Measurements from ENCODE around the gene FRY. TPM values are rescaled to one million over a fixed set of nuclear protein-coding genes. Genes with fewer than 3 reads are reported as not detected.

The FRY gene
- total and polyA plus RNA-seq, 9 of the 15 experiments (the other 6 are each of a cell fraction or from before 2014, with no cell fraction given) = 0.03 to 0.31 (median 0.11) TPM; not detected in 3

DNA sequence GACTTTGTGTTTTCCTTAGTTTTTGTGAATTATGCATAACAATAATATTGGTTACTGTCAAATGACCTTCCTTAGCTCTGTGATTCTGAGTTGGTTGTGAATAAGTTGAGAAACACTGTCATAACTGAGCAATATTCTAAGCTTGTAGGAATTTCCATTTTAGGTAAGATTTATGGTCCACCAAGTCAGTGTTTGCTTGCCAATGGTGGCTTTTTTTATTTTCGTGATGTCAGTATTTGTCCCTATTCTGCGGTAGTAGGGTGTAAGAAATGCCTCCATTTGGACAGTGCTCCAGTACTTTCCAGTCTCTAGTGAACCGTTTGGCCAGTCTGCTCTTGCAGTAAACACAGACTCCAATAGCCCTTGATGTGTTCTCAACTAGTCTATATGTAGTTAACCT is 94.7 kb downstream of the FRY start:
- no peak for FAIRE-seq
- no TSS peak for BruUV-seq (replicated peaks)
- ChIA-PET POLR2A (no interaction called here), CTCF (ENCODE audit: low intra/inter-chr PET ratio) (no interaction called here)
- no peaks in the 10 kb centered on the region for H3K36me3 ChIP-seq (ENCODE audit: control insufficient read depth, insufficient read depth, low read length)
- H3K27ac ChIP-seq (ENCODE audit: extremely low read depth, low read depth, low read length) = no peak overlapping the region
- no peak for ATAC-seq
- H3K4me1 ChIP-seq (replicated peaks in 1 of 2; ENCODE audit: control insufficient read depth in 2 of 2, insufficient read depth in 2 of 2, low read length in 2 of 2) = no peaks in the 10 kb centered on the region
- no peak overlapping the region for H2AFZ ChIP-seq (ENCODE audit: low read depth, low read length)
- no peaks in the 10 kb centered on the region; a peak in 1 of 5 replicates for H3K27me3 ChIP-seq (ENCODE audit: control insufficient read depth in 2 of 2, insufficient read depth in 2 of 2, low read length in 2 of 2)
- 0% methylated on average over 3 of the region's 3 CpGs for WGBS (ENCODE audit: insufficient coverage, low coverage, missing lambda C conversion rate)
- no peaks in the 10 kb centered on the region for H3K9me1 ChIP-seq (ENCODE audit: control insufficient read depth, insufficient read depth, low read length)
- H4K20me1 ChIP-seq (replicated peaks; ENCODE audit: control insufficient read depth, insufficient read depth, low read length) = no peaks in the 10 kb centered on the region
- H3K4me2 ChIP-seq (ENCODE audit: insufficient read depth, low read length) = no peak overlapping the region
- no peak overlapping the region for H3K9ac ChIP-seq (ENCODE audit: insufficient read depth in 1 of 2, low read depth in 2 of 2, low read length in 2 of 2)
- TF ChIP-seq OTX1 (CRISPR knock-in tag; IDR thresholded peaks at IDR 0.05) = no peak
- TF ChIP-seq, protein P1, sequence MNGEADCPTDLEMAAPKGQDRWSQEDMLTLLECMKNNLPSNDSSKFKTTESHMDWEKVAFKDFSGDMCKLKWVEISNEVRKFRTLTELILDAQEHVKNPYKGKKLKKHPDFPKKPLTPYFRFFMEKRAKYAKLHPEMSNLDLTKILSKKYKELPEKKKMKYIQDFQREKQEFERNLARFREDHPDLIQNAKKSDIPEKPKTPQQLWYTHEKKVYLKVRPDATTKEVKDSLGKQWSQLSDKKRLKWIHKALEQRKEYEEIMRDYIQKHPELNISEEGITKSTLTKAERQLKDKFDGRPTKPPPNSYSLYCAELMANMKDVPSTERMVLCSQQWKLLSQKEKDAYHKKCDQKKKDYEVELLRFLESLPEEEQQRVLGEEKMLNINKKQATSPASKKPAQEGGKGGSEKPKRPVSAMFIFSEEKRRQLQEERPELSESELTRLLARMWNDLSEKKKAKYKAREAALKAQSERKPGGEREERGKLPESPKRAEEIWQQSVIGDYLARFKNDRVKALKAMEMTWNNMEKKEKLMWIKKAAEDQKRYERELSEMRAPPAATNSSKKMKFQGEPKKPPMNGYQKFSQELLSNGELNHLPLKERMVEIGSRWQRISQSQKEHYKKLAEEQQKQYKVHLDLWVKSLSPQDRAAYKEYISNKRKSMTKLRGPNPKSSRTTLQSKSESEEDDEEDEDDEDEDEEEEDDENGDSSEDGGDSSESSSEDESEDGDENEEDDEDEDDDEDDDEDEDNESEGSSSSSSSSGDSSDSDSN (IDR thresholded peaks at IDR 0.05; ENCODE audit: borderline replicate concordance in 1 of 2, low read depth in 2 of 2, low read length in 2 of 2) = no peak
- no peaks in the 10 kb centered on the region for H3K9me3 ChIP-seq (replicated peaks; ENCODE audit: control insufficient read depth, insufficient read depth, low read depth, low read length)
- intact Hi-C loops (cut with micrococcal nuclease) = no loop called here
- H3K79me2 ChIP-seq (ENCODE audit: control insufficient read depth, insufficient read depth, low read length) = no peaks in the 10 kb centered on the region
- in situ Hi-C loops (cut with MboI) = no loop called here
- H3K4me3 ChIP-seq = no peak overlapping the region
- no peak for DNase-seq (ENCODE audit: extremely low read depth in 1 of 4, low spot score in 3 of 4)

DNA sequence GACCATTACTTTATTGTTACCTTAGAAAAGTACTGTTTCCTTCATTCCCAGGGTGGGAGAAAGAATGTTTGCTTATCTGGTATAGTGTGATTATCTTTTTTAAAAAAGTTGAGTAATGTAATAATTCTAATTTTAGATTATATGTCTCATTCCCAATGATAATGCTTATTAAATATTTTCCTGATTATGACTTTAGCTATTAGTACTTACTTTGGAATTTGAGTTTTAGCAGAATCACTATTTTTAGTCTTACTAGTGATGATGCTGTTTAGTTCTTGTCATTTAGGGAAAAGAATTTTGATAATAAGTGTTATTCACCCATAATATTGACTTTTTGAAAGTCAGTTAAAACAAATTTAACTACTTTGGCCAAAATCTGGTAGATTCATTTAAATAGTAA is 95.2 kb downstream of the FRY start:
- ATAC-seq (no peak), FAIRE-seq (no peak), DNase-seq (ENCODE audit: extremely low read depth in 1 of 4, low spot score in 3 of 4) (no peak)
- Histone ChIP-seq H3K4me2 (ENCODE audit: insufficient read depth, low read length) (no peak overlapping the region), H3K4me3 (no peak overlapping the region), H3K4me1 (replicated peaks in 1 of 2; ENCODE audit: control insufficient read depth in 2 of 2, insufficient read depth in 2 of 2, low read length in 2 of 2) (no peaks in the 10 kb centered on the region), H3K79me2 (ENCODE audit: control insufficient read depth, insufficient read depth, low read length) (no peaks in the 10 kb centered on the region), H3K9me3 (replicated peaks; ENCODE audit: control insufficient read depth, insufficient read depth, low read depth, low read length) (no peaks in the 10 kb centered on the region), H4K20me1 (replicated peaks; ENCODE audit: control insufficient read depth, insufficient read depth, low read length) (no peaks in the 10 kb centered on the region), H3K36me3 (ENCODE audit: control insufficient read depth, insufficient read depth, low read length) (no peaks in the 10 kb centered on the region), H3K27ac (ENCODE audit: extremely low read depth, low read depth, low read length) (no peak overlapping the region), H3K9ac (ENCODE audit: insufficient read depth in 1 of 2, low read depth in 2 of 2, low read length in 2 of 2) (no peak overlapping the region), H3K27me3 (ENCODE audit: control insufficient read depth in 2 of 2, insufficient read depth in 2 of 2, low read length in 2 of 2) (no peaks in the 10 kb centered on the region; a peak in 1 of 5 replicates), H2AFZ (ENCODE audit: low read depth, low read length) (no peak overlapping the region), H3K9me1 (ENCODE audit: control insufficient read depth, insufficient read depth, low read length) (no peaks in the 10 kb centered on the region)
- in situ Hi-C loops (cut with MboI) (no loop called here), intact Hi-C loops (cut with micrococcal nuclease) (no loop called here)
- no TSS peak for BruUV-seq (replicated peaks)
- ChIA-PET CTCF (ENCODE audit: low intra/inter-chr PET ratio) (no interaction called here), POLR2A (no interaction called here)
- no peak for TF ChIP-seq ELF2 (CRISPR knock-in tag; IDR thresholded peaks at IDR 0.05)
- no peak for TF ChIP-seq NCOA2 (IDR thresholded peaks at IDR 0.05; ENCODE audit: partially characterized antibody in 2 of 2)
- no peak for TF ChIP-seq KDM5B (IDR thresholded peaks at IDR 0.05; ENCODE audit: insufficient replicate concordance, low read depth, low read length)
- TF ChIP-seq, protein P2, sequence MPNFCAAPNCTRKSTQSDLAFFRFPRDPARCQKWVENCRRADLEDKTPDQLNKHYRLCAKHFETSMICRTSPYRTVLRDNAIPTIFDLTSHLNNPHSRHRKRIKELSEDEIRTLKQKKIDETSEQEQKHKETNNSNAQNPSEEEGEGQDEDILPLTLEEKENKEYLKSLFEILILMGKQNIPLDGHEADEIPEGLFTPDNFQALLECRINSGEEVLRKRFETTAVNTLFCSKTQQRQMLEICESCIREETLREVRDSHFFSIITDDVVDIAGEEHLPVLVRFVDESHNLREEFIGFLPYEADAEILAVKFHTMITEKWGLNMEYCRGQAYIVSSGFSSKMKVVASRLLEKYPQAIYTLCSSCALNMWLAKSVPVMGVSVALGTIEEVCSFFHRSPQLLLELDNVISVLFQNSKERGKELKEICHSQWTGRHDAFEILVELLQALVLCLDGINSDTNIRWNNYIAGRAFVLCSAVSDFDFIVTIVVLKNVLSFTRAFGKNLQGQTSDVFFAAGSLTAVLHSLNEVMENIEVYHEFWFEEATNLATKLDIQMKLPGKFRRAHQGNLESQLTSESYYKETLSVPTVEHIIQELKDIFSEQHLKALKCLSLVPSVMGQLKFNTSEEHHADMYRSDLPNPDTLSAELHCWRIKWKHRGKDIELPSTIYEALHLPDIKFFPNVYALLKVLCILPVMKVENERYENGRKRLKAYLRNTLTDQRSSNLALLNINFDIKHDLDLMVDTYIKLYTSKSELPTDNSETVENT (CRISPR knock-in tag; IDR thresholded peaks at IDR 0.05) = no peak

Data from K562 (cell line).